HEK293 (cell line): Measurements from ENCODE around the gene NYNRIN.

Experiments
- BCL11B ChIP-seq: fragments of 450-650 bp; formaldehyde crosslinking; IDR thresholded peaks from 2 replicates; pipeline ENCODE4 v1.5.1; 2016; ENCODE audit warnings: low read depth, missing biosample characterization, missing genetic modification characterization
- GLIS2 ChIP-seq: fragments of 450-650 bp; formaldehyde crosslinking; IDR thresholded peaks from 2 replicates; pipeline ENCODE4 v1.5.1; 2016; ENCODE audit warnings: missing biosample characterization, missing genetic modification characterization
- KLF8 ChIP-seq: fragments of 450-650 bp; formaldehyde crosslinking; IDR thresholded peaks from 2 replicates; pipeline ENCODE4 v1.5.1; 2016; ENCODE audit warnings: missing biosample characterization, missing genetic modification characterization
- KLF9 ChIP-seq: fragments of 450-650 bp; formaldehyde crosslinking; IDR thresholded peaks from 2 replicates; pipeline ENCODE4 v1.5.1; 2016; ENCODE audit warnings: missing biosample characterization, missing genetic modification characterization, low read depth
- MYNN ChIP-seq: fragments of 450-650 bp; formaldehyde crosslinking; IDR thresholded peaks from 2 replicates; pipeline ENCODE4 v1.5.1; 2016; ENCODE audit warnings: missing biosample characterization, missing genetic modification characterization, borderline replicate concordance
- SP7 ChIP-seq: fragments of 450-650 bp; formaldehyde crosslinking; IDR thresholded peaks from 2 replicates; pipeline ENCODE4 v1.5.1; 2016; ENCODE audit warnings: missing biosample characterization, missing genetic modification characterization
- ZBTB48 ChIP-seq: fragments of 450-650 bp; formaldehyde crosslinking; IDR thresholded peaks from 2 replicates; pipeline ENCODE4 v1.5.1; 2016; ENCODE audit warnings: missing biosample characterization, missing genetic modification characterization
- ZBTB7A ChIP-seq: fragments of 450-650 bp; formaldehyde crosslinking; IDR thresholded peaks from 2 replicates; pipeline ENCODE4 v1.5.1; 2016; ENCODE audit warnings: low read depth, missing biosample characterization, missing genetic modification characterization
- ZFHX2 ChIP-seq: fragments of 450-650 bp; formaldehyde crosslinking; conservative IDR thresholded peaks from 2 replicates; pipeline ENCODE4 v1.5.1; 2016; ENCODE audit warnings: missing biosample characterization, missing genetic modification characterization
- ZFP69B ChIP-seq: fragments of 450-650 bp; formaldehyde crosslinking; IDR thresholded peaks from 2 replicates; pipeline ENCODE4 v1.5.1; 2016; ENCODE audit warnings: missing biosample characterization, missing genetic modification characterization
- ZNF10 ChIP-seq: fragments of 450-650 bp; formaldehyde crosslinking; IDR thresholded peaks from 2 replicates; pipeline ENCODE4 v1.5.1; 2017; ENCODE audit warnings: missing biosample characterization, missing genetic modification characterization
- ZNF138 ChIP-seq: fragments of 450-650 bp; formaldehyde crosslinking; IDR thresholded peaks from 2 replicates; pipeline ENCODE4 v1.5.1; 2016; ENCODE audit warnings: missing biosample characterization, missing genetic modification characterization, borderline replicate concordance
- ZNF155 ChIP-seq: fragments of 450-650 bp; formaldehyde crosslinking; IDR thresholded peaks from 2 replicates; pipeline ENCODE4 v1.5.1; 2016; ENCODE audit warnings: missing biosample characterization, missing genetic modification characterization
- ZNF184 ChIP-seq: fragments of 450-650 bp; IDR thresholded peaks from 2 replicates; pipeline ENCODE4 v1.5.1; 2018; ENCODE audit warnings: missing biosample characterization, mild to moderate bottlenecking, missing genetic modification characterization
- ZNF221 ChIP-seq: fragments of 450-650 bp; formaldehyde crosslinking; IDR thresholded peaks from 2 replicates; pipeline ENCODE4 v1.5.1; 2017; ENCODE audit warnings: missing biosample characterization, missing genetic modification characterization, borderline replicate concordance
- ZNF311 ChIP-seq: fragments of 450-650 bp; formaldehyde crosslinking; IDR thresholded peaks from 2 replicates; pipeline ENCODE4 v1.5.1; 2017; ENCODE audit warnings: missing biosample characterization, missing genetic modification characterization, borderline replicate concordance
- ZNF391 ChIP-seq: fragments of 450-650 bp; formaldehyde crosslinking; IDR thresholded peaks from 2 replicates; pipeline ENCODE4 v1.5.1; 2016; ENCODE audit warnings: low read depth, missing biosample characterization, missing genetic modification characterization, borderline replicate concordance
- ZNF433 ChIP-seq: fragments of 450-650 bp; formaldehyde crosslinking; IDR thresholded peaks from 2 replicates; pipeline ENCODE4 v1.5.1; 2016; ENCODE audit warnings: missing biosample characterization, missing genetic modification characterization, low read depth
- ZNF48 ChIP-seq: fragments of 450-650 bp; formaldehyde crosslinking; IDR thresholded peaks from 2 replicates; pipeline ENCODE4 v1.5.1; 2016; ENCODE audit warnings: missing biosample characterization, missing genetic modification characterization
- ZNF544 ChIP-seq: fragments of 450-650 bp; formaldehyde crosslinking; IDR thresholded peaks from 2 replicates; pipeline ENCODE4 v1.5.0; 2017; ENCODE audit warnings: missing biosample characterization, missing genetic modification characterization
- ZNF560 ChIP-seq: fragments of 450-650 bp; formaldehyde crosslinking; IDR thresholded peaks from 2 replicates; pipeline ENCODE4 v1.5.1; 2017; ENCODE audit warnings: missing biosample characterization, missing genetic modification characterization, borderline replicate concordance
- ZNF596 ChIP-seq: fragments of 450-650 bp; IDR thresholded peaks from 2 replicates; pipeline ENCODE4 v1.5.0; 2018; ENCODE audit warnings: missing biosample characterization, mild to moderate bottlenecking, missing genetic modification characterization, moderate library complexity
- ZNF623 ChIP-seq: fragments of 450-650 bp; formaldehyde crosslinking; IDR thresholded peaks from 2 replicates; pipeline ENCODE4 v1.5.1; 2016; ENCODE audit warnings: missing biosample characterization, missing genetic modification characterization
- ZNF677 ChIP-seq: fragments of 450-650 bp; IDR thresholded peaks from 2 replicates; pipeline ENCODE4 v1.5.0; 2018; ENCODE audit warnings: missing biosample characterization, mild to moderate bottlenecking, missing genetic modification characterization, moderate library complexity
- ZNF777 ChIP-seq: fragments of 450-650 bp; formaldehyde crosslinking; IDR thresholded peaks from 2 replicates; pipeline ENCODE4 v1.5.1; 2017; ENCODE audit warnings: missing biosample characterization, missing genetic modification characterization, borderline replicate concordance
- TF ChIP-seq, protein P1 (sequence below): fragments of 450-650 bp; formaldehyde crosslinking; IDR thresholded peaks from 2 replicates; pipeline ENCODE4 v1.5.1; 2016; ENCODE audit warnings: missing biosample characterization, missing genetic modification characterization
- TF ChIP-seq, protein P2 (sequence below): fragments of 450-650 bp; formaldehyde crosslinking; IDR thresholded peaks from 2 replicates; pipeline ENCODE4 v1.5.1; 2016; ENCODE audit warnings: missing biosample characterization, missing genetic modification characterization
- TF ChIP-seq, protein P3 (sequence below): fragments of 450-650 bp; formaldehyde crosslinking; IDR thresholded peaks from 2 replicates; pipeline ENCODE4 v1.5.1; 2016; ENCODE audit warnings: missing biosample characterization, missing genetic modification characterization
- TF ChIP-seq, protein P4 (sequence below): fragments of 450-650 bp; formaldehyde crosslinking; IDR thresholded peaks from 2 replicates; pipeline ENCODE4 v1.5.1; 2016; ENCODE audit warnings: missing biosample characterization, missing genetic modification characterization
- TF ChIP-seq, protein P5 (sequence below): fragments of 450-650 bp; formaldehyde crosslinking; IDR thresholded peaks from 2 replicates; pipeline ENCODE4 v1.5.1; 2016; ENCODE audit warnings: missing biosample characterization, missing genetic modification characterization
- TF ChIP-seq, protein P6 (sequence below): fragments of 450-650 bp; formaldehyde crosslinking; IDR thresholded peaks from 2 replicates; pipeline ENCODE4 v1.5.1; 2016; ENCODE audit warnings: missing biosample characterization, missing genetic modification characterization

The NYNRIN gene

DNA sequence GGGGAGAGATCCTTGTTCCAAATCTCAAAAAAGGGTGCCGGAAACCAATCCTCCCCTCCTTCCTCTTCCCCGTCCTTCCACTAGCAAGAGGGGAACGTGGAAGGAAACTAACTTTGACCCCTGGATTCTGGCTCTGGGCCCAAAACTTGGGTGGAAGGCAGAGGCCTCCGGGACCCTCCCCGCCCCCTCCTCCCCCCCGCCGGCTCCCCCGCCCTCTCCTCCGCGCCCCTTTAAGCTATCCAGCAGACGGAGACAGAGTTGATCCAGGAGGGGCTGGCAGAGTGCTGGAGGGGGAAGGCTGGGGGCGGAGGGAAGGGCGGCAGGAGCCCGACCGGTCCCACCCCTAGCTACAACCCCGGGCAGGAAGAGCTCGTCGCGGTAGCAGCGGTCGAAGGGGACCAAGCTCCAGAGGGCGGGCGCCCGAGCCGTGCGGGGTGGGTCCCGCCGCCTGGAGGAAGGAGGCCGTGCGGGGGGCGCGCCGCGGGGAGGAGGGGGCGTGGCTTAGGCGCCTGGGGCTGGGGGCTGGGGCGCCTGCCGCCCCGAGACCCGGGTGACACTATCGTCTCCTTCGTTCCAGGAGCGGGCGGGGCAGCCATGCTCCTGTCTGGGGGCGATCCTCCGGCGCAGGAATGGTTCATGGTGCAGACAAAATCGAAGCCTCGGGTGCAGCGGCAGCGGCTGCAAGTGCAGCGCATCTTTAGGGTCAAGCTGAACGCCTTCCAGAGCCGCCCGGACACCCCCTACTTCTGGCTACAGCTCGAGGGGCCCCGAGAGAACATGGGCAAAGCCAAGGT lies at the start of gene NYNRIN (continued):
- TF ChIP-seq, protein P1, sequence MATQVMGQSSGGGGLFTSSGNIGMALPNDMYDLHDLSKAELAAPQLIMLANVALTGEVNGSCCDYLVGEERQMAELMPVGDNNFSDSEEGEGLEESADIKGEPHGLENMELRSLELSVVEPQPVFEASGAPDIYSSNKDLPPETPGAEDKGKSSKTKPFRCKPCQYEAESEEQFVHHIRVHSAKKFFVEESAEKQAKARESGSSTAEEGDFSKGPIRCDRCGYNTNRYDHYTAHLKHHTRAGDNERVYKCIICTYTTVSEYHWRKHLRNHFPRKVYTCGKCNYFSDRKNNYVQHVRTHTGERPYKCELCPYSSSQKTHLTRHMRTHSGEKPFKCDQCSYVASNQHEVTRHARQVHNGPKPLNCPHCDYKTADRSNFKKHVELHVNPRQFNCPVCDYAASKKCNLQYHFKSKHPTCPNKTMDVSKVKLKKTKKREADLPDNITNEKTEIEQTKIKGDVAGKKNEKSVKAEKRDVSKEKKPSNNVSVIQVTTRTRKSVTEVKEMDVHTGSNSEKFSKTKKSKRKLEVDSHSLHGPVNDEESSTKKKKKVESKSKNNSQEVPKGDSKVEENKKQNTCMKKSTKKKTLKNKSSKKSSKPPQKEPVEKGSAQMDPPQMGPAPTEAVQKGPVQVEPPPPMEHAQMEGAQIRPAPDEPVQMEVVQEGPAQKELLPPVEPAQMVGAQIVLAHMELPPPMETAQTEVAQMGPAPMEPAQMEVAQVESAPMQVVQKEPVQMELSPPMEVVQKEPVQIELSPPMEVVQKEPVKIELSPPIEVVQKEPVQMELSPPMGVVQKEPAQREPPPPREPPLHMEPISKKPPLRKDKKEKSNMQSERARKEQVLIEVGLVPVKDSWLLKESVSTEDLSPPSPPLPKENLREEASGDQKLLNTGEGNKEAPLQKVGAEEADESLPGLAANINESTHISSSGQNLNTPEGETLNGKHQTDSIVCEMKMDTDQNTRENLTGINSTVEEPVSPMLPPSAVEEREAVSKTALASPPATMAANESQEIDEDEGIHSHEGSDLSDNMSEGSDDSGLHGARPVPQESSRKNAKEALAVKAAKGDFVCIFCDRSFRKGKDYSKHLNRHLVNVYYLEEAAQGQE (tag by site-specific recombination) = no peak
- TF ChIP-seq ZNF155 (tag by site-specific recombination) (no peak), ZNF184 (no peak), KLF8 (tag by site-specific recombination) (no peak), ZNF623 (no peak), ZNF311 (no peak), ZNF596 (no peak), ZBTB7A (tag by site-specific recombination) (no peak), ZNF48 (tag by site-specific recombination) (no peak), ZBTB48 (tag by site-specific recombination) (no peak), ZFP69B (tag by site-specific recombination) (peak; percentile 93), ZNF560 (tag by site-specific recombination) (no peak), ZNF138 (tag by site-specific recombination) (no peak), ZNF677 (tag by site-specific recombination) (no peak), BCL11B (tag by site-specific recombination) (no peak), ZNF10 (no peak), ZNF433 (no peak), ZNF391 (tag by site-specific recombination) (no peak), ZNF221 (tag by site-specific recombination) (no peak), KLF9 (tag by site-specific recombination) (peak; percentile 43; the same call in 1 of the 2 replicates), MYNN (tag by site-specific recombination) (no peak), GLIS2 (tag by site-specific recombination) (peak; percentile 64), ZNF544 (tag by site-specific recombination) (no peak), ZNF777 (no peak), ZFHX2 (tag by site-specific recombination) (no peak; the same call in 1 of the 2 replicates), SP7 (tag by site-specific recombination) (no peak)
- TF ChIP-seq, protein P2, sequence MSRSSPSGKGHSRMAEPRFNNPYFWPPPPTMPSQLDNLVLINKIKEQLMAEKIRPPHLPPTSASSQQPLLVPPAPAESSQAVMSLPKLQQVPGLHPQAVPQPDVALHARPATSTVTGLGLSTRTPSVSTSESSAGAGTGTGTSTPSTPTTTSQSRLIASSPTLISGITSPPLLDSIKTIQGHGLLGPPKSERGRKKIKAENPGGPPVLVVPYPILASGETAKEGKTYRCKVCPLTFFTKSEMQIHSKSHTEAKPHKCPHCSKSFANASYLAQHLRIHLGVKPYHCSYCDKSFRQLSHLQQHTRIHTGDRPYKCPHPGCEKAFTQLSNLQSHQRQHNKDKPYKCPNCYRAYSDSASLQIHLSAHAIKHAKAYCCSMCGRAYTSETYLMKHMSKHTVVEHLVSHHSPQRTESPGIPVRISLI (tag by site-specific recombination) = no peak
- TF ChIP-seq, protein P3, sequence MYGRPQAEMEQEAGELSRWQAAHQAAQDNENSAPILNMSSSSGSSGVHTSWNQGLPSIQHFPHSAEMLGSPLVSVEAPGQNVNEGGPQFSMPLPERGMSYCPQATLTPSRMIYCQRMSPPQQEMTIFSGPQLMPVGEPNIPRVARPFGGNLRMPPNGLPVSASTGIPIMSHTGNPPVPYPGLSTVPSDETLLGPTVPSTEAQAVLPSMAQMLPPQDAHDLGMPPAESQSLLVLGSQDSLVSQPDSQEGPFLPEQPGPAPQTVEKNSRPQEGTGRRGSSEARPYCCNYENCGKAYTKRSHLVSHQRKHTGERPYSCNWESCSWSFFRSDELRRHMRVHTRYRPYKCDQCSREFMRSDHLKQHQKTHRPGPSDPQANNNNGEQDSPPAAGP (tag by site-specific recombination) = no peak
- TF ChIP-seq, protein P4, sequence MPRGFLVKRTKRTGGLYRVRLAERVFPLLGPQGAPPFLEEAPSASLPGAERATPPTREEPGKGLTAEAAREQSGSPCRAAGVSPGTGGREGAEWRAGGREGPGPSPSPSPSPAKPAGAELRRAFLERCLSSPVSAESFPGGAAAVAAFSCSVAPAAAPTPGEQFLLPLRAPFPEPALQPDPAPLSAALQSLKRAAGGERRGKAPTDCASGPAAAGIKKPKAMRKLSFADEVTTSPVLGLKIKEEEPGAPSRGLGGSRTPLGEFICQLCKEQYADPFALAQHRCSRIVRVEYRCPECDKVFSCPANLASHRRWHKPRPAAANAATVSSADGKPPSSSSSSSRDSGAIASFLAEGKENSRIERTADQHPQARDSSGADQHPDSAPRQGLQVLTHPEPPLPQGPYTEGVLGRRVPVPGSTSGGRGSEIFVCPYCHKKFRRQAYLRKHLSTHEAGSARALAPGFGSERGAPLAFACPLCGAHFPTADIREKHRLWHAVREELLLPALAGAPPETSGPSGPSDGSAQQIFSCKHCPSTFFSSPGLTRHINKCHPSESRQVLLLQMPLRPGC (tag by site-specific recombination) = no peak
- TF ChIP-seq, protein P5, sequence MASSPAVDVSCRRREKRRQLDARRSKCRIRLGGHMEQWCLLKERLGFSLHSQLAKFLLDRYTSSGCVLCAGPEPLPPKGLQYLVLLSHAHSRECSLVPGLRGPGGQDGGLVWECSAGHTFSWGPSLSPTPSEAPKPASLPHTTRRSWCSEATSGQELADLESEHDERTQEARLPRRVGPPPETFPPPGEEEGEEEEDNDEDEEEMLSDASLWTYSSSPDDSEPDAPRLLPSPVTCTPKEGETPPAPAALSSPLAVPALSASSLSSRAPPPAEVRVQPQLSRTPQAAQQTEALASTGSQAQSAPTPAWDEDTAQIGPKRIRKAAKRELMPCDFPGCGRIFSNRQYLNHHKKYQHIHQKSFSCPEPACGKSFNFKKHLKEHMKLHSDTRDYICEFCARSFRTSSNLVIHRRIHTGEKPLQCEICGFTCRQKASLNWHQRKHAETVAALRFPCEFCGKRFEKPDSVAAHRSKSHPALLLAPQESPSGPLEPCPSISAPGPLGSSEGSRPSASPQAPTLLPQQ (tag by site-specific recombination) = peak; percentile 98
- TF ChIP-seq, protein P6, sequence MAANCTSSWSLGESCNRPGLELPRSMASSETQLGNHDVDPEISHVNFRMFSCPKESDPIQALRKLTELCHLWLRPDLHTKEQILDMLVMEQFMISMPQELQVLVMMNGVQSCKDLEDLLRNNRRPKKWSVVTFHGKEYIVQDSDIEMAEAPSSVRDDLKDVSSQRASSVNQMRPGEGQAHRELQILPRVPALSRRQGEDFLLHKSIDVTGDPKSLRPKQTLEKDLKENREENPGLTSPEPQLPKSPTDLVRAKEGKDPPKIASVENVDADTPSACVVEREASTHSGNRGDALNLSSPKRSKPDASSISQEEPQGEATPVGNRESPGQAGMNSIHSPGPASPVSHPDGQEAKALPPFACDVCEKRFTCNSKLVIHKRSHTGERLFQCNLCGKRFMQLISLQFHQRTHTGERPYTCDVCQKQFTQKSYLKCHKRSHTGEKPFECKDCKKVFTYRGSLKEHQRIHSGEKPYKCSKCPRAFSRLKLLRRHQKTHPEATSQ (tag by site-specific recombination) = no peak
